Epithelial cell of esophagus (primary cell): ENCODE results near the gene PIK3C2G.
A peak's percentile ranks its signal among the peaks of the same experiment; 100 is the strongest.

Experiments
- DNase-seq: peaks from one replicate; pipeline ENCODE4 v3.0.0; 2010; ENCODE audit warnings: low read depth
- H3K4me3 ChIP-seq: 2 replicates; pipeline ENCODE4 v1.5.1; 2011; ENCODE audit warnings: mild to moderate bottlenecking, low read length, control low read depth
- TF ChIP-seq, protein P1 (sequence below): IDR thresholded peaks from 2 replicates; pipeline ENCODE4 v1.5.1; 2011; ENCODE audit warnings: low read depth, mild to moderate bottlenecking, low read length, control low read depth, inconsistent platforms; ENCODE audit not compliant: insufficient read depth; ENCODE audit errors: missing control alignments

The PIK3C2G gene

DNA sequence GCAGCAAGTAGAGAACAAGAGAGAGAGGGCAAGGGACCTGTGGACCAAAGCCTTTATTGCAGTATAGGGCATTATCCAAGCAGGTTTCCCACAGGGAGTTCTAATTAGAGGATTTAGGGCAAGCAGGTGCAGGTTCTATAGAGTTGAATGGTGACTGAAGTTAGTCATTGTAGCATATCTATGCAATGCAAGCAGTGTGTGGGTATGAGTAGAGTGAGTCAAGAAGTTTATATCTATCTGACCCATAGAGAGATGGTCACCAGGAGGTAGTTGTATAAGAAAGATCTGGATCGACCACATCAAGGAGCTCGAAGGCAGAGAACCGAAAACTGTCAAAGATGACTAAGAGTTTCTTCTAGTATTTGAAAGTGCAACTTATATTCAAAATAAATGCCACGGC is 309.2 kb downstream of the PIK3C2G start:
- DNase-seq: peak; percentile 5
- TF ChIP-seq, protein P1, sequence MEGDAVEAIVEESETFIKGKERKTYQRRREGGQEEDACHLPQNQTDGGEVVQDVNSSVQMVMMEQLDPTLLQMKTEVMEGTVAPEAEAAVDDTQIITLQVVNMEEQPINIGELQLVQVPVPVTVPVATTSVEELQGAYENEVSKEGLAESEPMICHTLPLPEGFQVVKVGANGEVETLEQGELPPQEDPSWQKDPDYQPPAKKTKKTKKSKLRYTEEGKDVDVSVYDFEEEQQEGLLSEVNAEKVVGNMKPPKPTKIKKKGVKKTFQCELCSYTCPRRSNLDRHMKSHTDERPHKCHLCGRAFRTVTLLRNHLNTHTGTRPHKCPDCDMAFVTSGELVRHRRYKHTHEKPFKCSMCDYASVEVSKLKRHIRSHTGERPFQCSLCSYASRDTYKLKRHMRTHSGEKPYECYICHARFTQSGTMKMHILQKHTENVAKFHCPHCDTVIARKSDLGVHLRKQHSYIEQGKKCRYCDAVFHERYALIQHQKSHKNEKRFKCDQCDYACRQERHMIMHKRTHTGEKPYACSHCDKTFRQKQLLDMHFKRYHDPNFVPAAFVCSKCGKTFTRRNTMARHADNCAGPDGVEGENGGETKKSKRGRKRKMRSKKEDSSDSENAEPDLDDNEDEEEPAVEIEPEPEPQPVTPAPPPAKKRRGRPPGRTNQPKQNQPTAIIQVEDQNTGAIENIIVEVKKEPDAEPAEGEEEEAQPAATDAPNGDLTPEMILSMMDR: no peak
- H3K4me3 ChIP-seq: no peak overlapping the region

DNA sequence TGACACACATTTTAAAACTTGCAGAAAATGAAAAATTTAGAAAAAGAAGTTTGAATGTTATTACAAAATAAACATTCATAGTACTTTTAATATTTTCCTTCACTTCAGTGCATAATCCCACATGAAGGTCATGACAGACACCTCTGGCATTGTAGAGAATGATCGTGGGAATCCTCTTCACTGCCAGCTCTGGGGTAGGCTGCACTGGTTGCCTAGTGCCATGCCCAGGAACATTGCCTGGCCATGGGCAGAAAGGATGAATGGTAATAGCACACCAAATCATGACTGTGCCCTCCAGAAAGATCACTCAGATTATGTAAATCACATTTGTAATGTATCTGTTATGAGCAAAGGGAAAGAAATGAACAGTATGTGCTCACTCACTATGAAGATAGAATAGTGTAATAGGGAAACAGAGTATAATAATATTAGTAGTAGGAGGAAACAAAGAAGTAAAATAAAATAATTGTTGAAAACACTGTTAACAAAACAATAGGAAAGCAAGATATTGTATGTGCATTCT is 314.8 kb downstream of the PIK3C2G start:
- DNase-seq: peak; percentile 66
- H3K4me3 ChIP-seq: no peak overlapping the region

DNA sequence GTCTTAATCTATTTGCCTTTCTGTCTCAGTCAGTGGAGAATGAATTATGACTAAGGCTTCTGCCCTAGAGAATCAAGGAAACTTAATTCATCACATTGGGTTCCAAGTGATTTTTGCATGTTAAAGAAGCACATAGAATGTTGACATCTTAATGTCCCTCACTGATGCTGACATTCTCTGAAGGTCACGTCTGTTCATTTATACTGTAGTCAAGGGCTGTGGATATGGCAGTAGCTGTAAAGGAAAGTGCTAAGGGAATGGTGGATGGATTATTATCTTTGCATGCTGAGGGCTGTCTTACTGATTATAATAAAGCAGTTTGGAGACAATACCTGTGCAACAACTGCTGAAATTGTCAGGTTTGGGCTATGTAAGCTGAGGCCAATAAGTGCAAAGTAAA is 315.3 kb downstream of the PIK3C2G start:
- no peak overlapping the region for H3K4me3 ChIP-seq
- no peak for DNase-seq
- TF ChIP-seq, protein P1: no peak

More for the DNA sequence above, 314.8 kb downstream of the PIK3C2G start:
- TF ChIP-seq, protein P1: no peak

DNA sequence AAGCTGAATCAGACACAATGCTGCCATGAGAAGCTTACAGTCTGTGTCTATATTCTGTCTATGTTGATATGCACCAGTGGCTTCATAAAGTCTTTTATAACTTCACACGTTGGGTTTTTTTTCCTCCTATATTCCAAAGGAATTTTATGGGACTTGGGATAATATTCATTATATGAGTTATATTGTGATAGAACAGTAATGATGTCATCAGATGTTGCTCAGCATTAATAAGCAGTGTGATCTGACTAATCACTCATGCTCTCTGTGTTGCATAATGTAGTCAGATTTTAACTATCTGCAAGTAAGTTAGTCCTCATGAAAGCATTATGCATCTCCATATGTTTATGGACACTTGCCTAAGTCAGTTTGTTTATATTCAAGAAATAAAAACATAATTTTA is 316.9 kb downstream of the PIK3C2G start:
- DNase-seq: peak; percentile 89
- TF ChIP-seq, protein P1: no peak
- H3K4me3 ChIP-seq: no peak overlapping the region

DNA sequence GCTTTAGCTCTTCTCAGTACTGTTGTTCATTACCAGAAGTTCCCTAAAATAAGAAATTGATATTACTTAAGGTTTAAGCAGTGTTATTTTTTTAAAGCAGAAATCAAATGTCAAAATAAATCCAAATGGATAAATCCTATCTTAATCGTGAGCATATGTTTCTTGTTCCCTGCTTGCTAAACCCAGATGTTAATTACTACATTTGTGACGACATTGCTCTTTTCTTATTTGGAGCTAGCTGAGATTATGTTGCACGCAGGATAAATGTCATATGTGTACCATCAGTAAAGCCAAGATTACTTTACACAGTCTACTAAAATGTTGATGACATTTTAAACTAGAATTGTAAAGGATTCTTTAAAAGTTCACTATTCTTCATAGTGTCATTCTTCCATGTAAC is 319.0 kb downstream of the PIK3C2G start:
- TF ChIP-seq, protein P1: no peak
- H3K4me3 ChIP-seq: no peak overlapping the region
- no peak for DNase-seq

DNA sequence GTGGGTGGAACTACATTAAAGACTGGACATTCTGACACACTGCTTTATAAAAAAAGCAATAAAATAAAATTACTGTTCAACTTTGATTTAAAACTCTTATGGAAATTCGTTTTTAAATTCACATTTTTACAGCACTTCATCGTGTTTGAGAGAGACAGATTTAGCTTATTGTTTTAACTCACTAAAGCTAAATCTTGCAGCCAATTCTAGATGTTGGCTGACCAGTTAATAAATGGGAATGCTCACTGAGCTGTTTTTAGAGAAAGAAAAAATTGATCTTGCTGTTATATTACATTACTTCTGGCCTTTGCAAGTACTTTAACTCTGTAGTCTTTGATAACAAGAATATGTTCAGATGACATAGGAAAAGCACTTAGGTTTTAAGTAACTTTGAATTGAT is 319.4 kb downstream of the PIK3C2G start:
- DNase-seq: no peak
- no peak overlapping the region for H3K4me3 ChIP-seq
- TF ChIP-seq, protein P1: no peak

DNA sequence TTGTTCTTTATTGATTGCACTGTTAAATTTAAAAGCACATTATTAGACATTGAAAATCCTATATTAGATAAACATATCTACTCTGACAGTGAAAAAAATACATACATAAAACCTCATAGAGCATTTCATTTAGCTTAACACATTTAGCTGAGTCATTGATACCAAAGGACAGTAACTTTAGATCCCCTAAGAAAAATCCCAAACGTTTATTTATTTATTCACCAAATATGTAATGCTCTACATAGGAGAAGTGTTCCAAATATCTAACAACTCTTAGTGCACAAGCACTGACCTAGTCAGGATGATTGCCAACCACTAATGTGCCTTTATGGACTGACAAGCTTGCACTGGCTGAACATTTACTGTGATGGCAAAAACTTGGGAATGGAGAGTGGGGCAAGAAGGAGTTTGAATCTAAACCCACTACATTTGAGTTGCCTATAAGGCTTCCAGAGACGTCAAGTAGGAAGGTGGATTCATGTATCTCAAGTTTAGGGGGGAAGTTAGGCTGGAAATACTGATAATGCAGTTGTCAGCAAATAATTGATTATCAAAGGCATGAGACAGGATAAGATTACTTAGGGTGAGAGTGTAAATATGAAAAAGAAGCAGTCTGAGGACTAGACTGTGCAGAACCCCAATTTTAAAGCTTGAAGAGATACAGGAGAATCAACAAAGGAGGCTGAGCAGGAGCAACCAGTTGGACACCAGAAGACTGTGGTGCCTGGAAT is 320.1 kb downstream of the PIK3C2G start:
- H3K4me3 ChIP-seq: no peak overlapping the region
- TF ChIP-seq, protein P1: no peak
- DNase-seq: no peak
